GM12864 (cell line): ENCODE results near the gene SLC25A13.

ENCODE experiments used
- DNase-seq: peaks from one replicate; pipeline ENCODE4 v3.0.0-alpha.2; 2011; ENCODE audit warnings: low read depth
- H3K4me3 ChIP-seq: 2 replicates; pipeline ENCODE4 v1.5.1; 2011; ENCODE audit warnings: mild to moderate bottlenecking, low read depth, low read length, control low read depth
- CTCF ChIP-seq: IDR thresholded peaks from 2 replicates; pipeline ENCODE4 v1.5.1; 2011; ENCODE audit warnings: low read depth, mild to moderate bottlenecking, moderate library complexity, low read length, control low read depth, inconsistent platforms; ENCODE audit errors: missing control alignments

The SLC25A13 gene

GRCh38 chr7:96306385-96307125, 15.3 kb downstream of the SLC25A13 start:
- no peak for TF ChIP-seq CTCF
- no peak for DNase-seq

GRCh38 chr7:96305915-96306314, 16.0 kb downstream of the SLC25A13 start:
- no peak overlapping the region for H3K4me3 ChIP-seq
- no peak for DNase-seq
- no peak for TF ChIP-seq CTCF

More at GRCh38 chr7:96306385-96307125, 15.3 kb downstream of the SLC25A13 start:
- no peak overlapping the region for H3K4me3 ChIP-seq

GRCh38 chr7:96304573-96304972, 17.3 kb downstream of the SLC25A13 start:
- H3K4me3 ChIP-seq, result no peak overlapping the region
- no peak for DNase-seq
- TF ChIP-seq CTCF, result no peak

- DNase-seq, result no peak
- TF ChIP-seq CTCF, result no peak
- no peak overlapping the region for H3K4me3 ChIP-seq
Measured at GRCh38 chr7:96303686-96304443, 18.0 kb downstream of the SLC25A13 start.

- no peak overlapping the region for H3K4me3 ChIP-seq
- TF ChIP-seq CTCF, result no peak
- DNase-seq, result no peak
Measured at GRCh38 chr7:96303105-96303685, 18.7 kb downstream of the SLC25A13 start.

- no peak for TF ChIP-seq CTCF
- DNase-seq, result no peak
- H3K4me3 ChIP-seq, result no peak overlapping the region
Measured at GRCh38 chr7:96300986-96301385, 20.9 kb downstream of the SLC25A13 start.
